PFSK-1 (cell line): Measurements from ENCODE around the gene FUT9.

ENCODE experiments used
- FOXP2 ChIP-seq: optimal IDR thresholded peaks from 2 replicates; pipeline ENCODE3; 2011; ENCODE audit warnings: borderline replicate concordance, control low read depth, inconsistent platforms; ENCODE audit not compliant: insufficient read depth; ENCODE audit errors: extremely low read length, extremely low read depth
- POLR2AphosphoS5 ChIP-seq: IDR thresholded peaks from 2 replicates; pipeline ENCODE4 v1.6.1; 2012; ENCODE audit warnings: low read depth, mild to moderate bottlenecking, control low read depth, low read length, moderate library complexity
- REST ChIP-seq, 2 experiments: IDR thresholded peaks; 2 replicates each; pipeline versions ENCODE4 v1.6.1 to v1.8.0; 2011 to 2012; ENCODE audit warnings: low read depth in 2 of 2, low read length in 2 of 2, control low read depth in 1 of 2, inconsistent platforms in 1 of 2, mild to moderate bottlenecking in 1 of 2, moderate library complexity in 1 of 2; ENCODE audit not compliant: insufficient read depth in 1 of 2
- SIN3A ChIP-seq: IDR thresholded peaks from 2 replicates; pipeline ENCODE4 v1.6.1; 2012; ENCODE audit warnings: mild to moderate bottlenecking, low read length, moderate library complexity, borderline replicate concordance; ENCODE audit not compliant: insufficient read depth
- TAF1 ChIP-seq: IDR thresholded peaks from 2 replicates; pipeline ENCODE4 v1.6.1; 2012; ENCODE audit warnings: low read length, control low read depth, borderline replicate concordance; ENCODE audit not compliant: insufficient read depth

The FUT9 gene

DNA sequence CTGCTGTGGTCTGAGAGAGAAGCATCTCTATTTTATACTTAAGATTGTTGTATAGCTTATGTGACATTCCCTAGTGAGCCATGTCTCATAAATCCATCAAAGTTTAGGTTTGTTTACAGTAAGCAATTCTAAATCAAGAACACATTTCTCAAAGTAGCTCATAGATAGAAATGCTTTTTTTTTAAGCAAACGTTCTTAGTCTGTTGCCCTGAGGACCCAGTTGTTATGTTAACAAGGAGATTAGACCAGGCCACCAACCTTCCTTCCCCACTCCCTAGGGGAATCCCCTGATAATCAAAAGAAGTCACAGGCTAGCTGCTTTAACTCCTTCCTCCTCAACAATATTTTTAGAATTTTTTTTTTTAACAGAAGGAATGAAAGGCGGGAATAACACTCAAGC, 169.0 kb downstream of the FUT9 start:
- no peak for TF ChIP-seq FOXP2
- TF ChIP-seq REST (IDR thresholded peaks at IDR 0.05; ENCODE audit: insufficient read depth in 1 of 2, low read depth in 2 of 2, low read length in 2 of 2), result no peak
- no peak for TF ChIP-seq POLR2AphosphoS5
- no peak for TF ChIP-seq SIN3A
- no peak for TF ChIP-seq TAF1

GRCh38 chr6:96186094-96186493, 170.3 kb downstream of the FUT9 start:
- TF ChIP-seq SIN3A (no peak), TAF1 (no peak), POLR2AphosphoS5 (no peak), FOXP2 (no peak), REST (IDR thresholded peaks at IDR 0.05; ENCODE audit: insufficient read depth in 1 of 2, low read depth in 2 of 2, low read length in 2 of 2) (no peak)

DNA sequence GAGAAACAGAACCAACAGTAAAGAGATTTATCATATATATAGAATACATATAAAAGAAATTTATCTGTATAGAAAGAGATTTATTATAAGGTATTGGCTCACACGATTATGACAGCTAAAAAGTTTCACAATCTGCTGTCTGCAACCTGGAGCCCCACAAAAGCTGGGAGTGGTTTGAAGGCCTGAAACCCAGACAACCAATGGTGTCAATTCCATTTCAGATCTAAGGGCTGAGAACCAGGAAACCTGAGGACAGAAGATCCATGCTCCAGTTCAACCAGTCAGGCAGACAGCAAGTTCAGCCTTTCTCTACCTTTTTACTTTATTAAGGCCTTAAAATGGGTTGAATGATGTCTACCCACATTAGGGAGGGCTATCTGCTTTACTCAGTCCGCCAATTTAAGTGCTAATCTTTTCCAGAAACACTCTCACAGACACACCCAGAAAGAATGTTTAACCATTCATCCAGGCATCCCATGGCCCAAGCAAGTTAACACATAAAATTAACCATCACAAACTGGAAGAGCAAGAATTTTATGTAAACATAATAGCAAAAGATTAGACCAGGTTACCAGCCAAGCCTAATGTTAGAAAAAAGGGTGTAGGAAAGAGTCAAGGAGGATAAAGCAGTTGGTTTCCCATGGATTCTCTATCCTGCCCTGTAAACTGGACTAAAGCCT, 170.9 kb downstream of the FUT9 start:
- TF ChIP-seq POLR2AphosphoS5, result no peak
- no peak for TF ChIP-seq TAF1
- no peak for TF ChIP-seq SIN3A
- no peak for TF ChIP-seq REST (IDR thresholded peaks at IDR 0.05; ENCODE audit: insufficient read depth in 1 of 2, low read depth in 2 of 2, low read length in 2 of 2)
- TF ChIP-seq FOXP2, result no peak

- no peak for TF ChIP-seq TAF1
- no peak for TF ChIP-seq SIN3A
Measured at GRCh38 chr6:96194675-96195074, 178.9 kb downstream of the FUT9 start.

GRCh38 chr6:96195272-96195671, 179.5 kb downstream of the FUT9 start:
- TF ChIP-seq FOXP2, result no peak
- TF ChIP-seq SIN3A, result no peak
- no peak for TF ChIP-seq REST (IDR thresholded peaks at IDR 0.05; ENCODE audit: insufficient read depth in 1 of 2, low read depth in 2 of 2, low read length in 2 of 2)
- TF ChIP-seq POLR2AphosphoS5, result no peak
- TF ChIP-seq TAF1, result no peak
